GM19328 (cell line): ENCODE results near the gene DYRK1B.

Experiments
- ATAC-seq: cut with Tn5 transposase; IDR thresholded peaks from one replicate; pipeline ENCODE4 v1.9.1; 2021; ENCODE audit warnings: mild to moderate bottlenecking, moderate library complexity; ENCODE audit not compliant: unreplicated experiment

The DYRK1B gene

DNA sequence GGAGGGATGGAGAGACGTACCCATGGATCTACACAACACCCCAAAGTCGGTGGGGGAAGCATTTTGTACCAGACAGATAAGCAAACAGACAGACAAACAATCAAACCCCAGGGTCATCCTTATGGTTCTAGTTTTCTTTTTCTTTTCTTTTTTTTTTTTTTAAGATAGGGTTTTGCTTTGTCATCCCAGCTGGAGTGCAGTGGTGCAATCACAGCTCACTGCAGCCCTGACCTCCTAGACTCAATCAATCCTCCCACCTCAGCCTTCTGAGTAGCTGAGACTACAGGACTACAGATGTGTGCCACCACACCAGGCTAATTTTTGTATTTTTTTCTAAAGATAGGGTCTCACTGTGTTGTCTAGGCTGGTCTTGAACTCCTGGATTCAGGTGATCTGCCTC is 30.2 kb upstream of the DYRK1B start:
- no peak for ATAC-seq

DNA sequence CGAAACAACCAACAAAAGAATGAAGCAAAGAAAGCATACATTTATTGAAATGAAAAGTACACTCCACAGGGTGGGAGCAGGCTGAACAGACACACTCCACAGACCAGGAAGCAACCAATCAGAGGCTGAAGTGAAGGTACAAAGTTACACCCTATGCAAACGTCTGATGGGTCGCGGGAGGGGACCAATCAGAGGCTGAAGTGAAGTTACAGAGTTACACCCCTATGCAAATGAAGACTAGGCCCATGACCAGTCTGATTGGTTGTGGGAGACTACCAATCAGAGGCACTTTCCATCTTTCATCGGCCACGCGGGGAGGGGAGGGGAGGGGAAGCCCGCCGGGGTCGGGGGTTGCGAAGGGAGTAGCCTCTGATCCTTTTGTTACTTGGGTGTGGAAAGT is 24.6 kb upstream of the DYRK1B start:
- no peak for ATAC-seq

DNA sequence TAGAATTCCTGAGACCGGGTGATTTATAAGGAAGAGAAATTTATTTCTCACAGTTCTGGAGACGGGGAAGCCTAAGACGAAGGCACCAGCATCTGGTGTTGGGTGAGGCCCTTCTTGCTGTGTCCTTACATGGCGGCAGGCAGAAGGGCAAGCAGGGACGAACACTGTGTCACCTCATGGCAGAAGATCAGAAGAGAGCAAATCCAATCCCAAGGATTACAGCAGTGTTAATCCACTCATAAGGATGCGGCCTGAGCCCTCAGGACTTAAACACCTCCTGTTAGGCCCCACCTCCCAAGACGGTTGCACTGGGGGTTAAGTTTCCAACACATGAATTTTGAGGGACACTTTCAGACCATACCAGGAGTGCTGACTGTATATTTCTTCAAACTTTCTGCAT is 18.9 kb upstream of the DYRK1B start:
- no peak for ATAC-seq

DNA sequence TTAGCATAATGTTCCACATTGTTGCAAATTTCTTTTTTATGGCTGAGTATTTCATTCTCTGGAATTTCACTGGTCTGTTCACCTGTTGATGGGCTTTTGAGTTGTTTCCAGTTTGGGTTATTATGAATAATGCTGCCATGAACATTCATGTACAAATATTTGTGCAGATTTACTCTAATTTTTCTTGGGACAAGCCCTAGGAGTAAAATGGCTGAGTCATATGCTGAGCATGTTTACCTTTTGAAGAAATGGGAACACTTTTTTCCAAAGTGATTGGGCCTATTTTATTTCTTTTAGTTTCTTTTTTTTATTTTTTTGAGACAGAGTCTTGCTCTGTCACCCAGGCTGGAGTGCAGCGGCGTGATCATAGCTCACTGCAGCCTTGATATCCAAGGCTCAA is 16.9 kb upstream of the DYRK1B start:
- ATAC-seq, result no peak

DNA sequence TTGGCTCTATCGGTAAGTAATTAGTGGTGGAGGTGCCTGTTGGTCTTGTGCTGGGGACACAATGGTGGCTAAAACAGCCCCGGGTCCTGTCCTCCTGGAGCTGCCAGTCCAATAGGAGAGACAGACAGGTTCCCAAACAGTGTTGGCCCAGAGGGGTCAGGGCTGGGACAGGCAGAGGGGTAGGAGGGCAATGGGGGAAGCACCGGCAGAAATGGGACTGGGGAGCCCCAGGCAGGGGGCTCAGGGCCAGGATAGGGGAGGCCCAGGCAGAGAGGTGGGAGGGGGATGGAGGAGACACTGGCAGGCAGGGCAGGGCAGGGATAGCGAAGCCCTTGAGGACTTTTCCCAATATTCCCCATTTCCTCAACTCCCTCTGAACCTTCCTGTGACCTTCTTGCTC is 14.4 kb upstream of the DYRK1B start:
- no peak for ATAC-seq

DNA sequence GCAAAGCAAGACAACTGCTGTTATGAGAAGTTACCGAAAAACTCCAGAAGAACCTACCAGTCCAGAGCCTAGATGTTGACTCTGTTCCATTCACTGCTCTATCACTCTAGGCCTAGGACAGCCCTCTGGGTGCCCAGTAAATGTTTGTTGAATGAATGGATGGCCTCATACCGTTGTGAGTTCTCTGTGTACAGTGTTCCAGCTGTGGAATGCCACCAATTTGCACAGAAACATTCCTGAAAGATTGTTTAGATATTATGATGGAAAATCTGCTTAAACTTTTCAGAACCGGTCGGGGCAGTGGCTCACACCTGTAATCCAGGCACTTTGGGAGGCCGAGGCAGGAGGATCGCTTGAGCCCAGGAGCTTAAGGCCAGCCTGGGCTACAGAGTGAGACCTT is 13.6 kb upstream of the DYRK1B start:
- no peak for ATAC-seq

DNA sequence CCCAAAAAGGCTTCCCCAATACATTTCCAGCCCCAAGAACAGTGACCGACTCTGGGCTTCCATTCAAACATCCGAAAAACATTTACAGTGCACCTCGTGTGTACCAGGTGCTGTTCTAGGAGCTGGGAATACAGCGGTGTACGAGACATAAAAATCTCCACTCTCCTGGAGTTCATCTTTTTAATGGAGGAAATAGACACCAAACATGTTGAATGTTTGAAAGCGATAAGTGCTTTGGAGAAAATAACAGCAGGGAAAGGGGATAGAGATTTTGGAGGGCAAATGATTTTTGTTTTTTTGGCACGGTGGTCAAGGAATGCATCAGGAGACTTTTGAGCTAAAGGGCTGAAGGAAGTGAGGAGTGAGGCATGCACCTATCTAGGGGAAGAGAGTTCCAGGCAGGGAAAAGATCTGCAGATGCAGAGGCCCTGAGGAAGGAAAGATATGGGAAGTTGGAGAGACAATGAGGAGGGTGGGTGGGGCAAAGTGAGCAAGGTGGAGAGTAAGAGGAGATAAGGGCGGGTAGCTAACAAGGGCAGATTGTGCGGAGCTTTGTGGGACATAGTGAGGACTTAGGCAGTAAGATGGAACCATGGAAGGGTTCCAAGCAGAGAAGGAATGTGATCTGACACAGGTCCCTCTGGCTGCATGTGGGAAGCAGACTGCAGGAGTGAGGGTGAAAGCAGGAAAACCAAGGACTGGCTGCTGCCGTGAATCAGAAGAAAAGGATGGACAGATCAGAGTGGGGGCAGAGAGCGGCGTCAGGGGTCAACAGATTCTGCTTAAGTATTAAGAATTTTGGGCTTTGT is 12.9 kb upstream of the DYRK1B start:
- no peak for ATAC-seq

DNA sequence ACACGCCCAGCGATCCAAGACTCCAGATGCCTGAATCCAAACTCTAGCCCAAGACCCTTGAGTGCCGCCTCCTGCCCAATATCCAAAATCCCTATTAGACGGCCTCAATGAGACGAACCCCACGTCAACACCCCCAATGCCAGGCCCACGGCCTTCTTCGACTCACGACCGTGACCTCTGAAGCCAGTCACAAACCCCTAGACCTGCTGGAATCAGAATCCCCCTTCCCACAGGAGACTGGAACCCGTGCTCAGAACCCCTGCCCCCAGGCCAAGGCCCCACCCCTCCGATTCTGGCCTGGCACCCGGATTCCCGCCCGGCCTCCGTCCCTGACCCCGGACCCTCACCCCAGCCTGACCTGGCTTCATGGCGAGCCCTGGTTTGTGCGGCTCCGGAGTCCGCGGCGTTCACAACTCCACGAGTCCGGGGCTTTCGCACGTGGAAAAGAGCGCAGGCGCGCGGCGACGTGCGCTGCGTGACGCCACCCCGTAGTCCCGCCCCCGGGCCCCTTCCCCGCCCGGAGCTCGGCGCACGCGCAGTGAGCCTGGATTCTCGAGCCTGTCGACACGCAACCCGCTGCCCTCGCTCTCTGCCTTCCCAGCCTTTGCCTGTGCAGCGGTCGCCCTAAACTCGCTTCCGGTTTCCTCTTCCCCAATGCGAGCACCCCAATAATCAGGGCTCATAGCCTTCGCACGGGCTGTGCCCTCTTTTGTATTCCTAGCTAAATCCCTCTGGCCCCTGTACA is 12.1 kb upstream of the DYRK1B start, which contains the start of gene FBL:
TSS of gene FBL (minus strand) at position 447 of the 745 bp plus-strand sequence. CDS start at position 368, 79 bp downstream.
- ATAC-seq, result peak; percentile 77

DNA sequence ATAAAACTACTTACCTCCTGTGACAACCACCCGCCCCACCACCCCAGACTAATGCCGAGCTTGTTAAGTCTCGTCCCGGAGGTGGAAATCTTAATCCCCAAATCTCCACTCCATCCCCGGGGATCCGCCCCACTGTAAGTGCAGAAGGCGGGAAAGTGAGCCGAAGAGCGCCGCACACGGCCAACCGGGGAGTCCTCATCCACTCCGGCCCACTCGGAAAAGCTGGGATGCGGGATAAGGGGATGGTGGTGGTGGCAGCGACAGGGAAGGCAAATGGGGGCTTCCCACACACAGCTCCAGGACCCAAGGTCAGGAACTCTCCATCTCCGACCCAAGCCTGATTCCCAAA is 11.6 kb upstream of the DYRK1B start:
- ATAC-seq, result no peak

DNA sequence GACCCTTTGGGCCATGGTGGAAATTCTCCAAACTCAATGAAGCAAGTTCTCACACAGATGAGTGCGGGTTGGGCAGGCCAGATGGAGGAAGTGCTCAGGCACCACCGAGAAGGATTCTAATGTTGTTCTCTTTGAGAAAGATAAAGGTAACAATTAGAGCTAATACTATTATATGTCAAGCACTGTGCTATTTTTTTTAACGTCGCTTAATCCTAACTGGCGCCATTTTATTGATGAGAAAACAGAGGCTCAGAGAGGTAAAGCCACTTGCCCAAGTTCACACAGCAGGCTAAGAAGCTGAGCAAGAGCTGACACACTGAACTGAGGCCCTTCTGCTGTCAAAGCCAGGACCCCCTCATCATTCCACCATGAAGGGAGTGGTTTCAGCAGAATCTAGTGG is 11.2 kb upstream of the DYRK1B start:
- ATAC-seq, result no peak

DNA sequence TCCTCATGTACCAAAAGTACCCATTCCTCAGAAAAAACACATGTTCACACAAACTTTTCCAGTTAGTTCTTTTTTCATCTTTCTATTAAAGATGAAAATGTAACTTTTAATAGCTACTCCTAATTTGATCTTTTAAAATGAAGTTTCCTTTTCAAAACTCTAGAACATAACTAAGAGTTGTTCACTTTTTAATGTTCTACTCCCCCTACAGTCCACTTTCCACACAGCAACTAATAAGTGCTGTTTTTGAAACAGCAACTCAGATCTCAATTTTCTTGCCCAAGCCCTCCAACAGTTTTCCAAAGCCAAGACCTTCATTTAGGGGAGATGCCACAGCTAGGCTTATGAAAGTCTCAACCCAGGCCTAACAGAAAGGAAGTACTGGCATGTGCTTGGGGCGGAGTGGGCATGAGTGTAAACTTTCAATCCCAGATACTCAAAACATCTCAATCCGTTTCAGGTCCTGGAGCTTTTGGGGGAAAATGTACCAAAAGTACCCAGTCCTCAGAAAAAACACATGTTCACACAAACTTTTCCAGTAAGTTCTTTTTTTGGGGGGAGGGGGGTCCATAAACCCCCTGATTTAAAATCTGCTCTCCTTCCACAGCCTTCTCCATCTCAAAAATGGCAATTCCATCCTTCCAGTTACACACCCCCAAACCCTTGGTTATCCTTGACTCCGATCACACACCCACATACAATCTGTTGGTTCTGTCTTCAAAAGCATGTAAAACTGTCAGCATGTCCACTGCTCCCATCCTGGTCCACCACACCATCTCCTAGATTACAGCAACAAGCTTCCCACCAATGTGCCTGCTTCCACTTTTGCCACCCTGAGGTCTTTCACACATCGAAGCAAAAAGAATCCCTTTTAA is 10.2 kb upstream of the DYRK1B start:
- no peak for ATAC-seq

DNA sequence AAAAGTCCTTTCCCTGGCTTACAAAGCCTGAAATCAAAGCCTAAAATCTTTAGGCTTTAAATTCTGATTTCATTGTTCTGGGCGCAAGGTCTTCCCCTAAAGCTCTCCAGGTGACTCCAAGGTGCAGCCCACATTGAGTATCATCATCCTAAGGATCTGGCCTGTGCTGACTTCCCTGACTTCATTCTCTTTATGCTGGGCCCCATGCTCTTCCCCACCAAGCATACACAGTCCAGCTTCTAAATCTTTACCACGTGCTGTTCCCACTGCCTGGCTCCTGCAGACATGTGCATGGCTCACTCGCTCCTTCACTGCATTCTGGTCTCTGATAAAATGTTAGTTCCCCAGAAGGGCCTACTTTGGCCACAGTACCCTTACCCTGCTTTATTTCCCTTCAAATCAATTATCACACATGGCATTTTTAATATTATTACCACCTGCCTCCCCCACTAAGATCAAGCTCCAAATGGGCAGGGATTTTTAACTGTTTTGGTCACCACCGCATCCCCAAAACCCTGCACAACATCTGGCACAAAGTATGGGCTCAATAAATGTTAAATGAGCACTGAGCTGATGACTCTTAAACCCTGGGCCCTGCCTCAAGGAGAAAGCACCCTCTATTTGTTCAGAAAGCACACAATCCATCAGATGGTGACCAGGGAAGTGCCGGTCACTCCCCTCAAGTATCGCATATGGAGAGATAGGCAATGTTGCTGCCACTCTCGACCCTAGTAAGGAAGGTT is 8.9 kb upstream of the DYRK1B start:
- ATAC-seq, result no peak

DNA sequence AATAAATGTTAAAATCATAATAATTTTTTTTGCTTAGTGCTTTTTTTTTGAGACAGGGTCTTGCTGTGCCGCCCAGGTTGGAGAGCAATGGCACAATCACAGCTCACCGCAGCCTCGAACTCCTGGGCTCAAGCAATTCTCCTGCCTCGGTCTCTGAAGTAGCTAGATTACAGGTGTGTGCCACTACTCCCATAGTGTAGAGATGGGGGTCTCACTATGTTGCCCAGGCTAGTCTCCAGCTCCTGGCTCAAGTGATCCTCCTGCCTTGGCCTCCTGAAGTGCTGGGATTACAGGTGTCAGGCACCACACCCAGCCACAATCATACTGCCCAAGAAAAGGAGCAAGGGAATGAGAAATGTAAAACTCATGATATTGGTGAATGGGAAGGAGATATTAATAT is 7.1 kb upstream of the DYRK1B start:
- no peak for ATAC-seq

DNA sequence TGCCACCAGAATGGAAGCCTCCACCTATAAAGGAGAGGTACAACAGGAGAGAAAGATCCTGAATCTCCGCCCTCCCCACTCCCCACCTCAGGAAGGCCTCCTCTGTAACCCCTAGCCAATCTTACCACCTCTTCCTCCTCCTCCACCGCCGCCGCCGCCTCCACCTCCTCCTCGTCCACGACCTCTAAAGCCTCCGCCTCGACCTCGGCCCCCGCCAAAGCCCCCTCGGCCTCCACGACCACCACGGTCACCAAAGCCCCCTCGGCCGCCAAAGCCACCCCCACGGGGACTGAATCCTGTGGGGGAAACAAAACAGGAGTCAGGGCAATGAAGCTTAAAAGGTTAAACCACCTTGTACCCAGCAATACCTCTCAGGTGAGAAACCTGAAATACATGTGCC is 6.5 kb upstream of the DYRK1B start:
- no peak for ATAC-seq

DNA sequence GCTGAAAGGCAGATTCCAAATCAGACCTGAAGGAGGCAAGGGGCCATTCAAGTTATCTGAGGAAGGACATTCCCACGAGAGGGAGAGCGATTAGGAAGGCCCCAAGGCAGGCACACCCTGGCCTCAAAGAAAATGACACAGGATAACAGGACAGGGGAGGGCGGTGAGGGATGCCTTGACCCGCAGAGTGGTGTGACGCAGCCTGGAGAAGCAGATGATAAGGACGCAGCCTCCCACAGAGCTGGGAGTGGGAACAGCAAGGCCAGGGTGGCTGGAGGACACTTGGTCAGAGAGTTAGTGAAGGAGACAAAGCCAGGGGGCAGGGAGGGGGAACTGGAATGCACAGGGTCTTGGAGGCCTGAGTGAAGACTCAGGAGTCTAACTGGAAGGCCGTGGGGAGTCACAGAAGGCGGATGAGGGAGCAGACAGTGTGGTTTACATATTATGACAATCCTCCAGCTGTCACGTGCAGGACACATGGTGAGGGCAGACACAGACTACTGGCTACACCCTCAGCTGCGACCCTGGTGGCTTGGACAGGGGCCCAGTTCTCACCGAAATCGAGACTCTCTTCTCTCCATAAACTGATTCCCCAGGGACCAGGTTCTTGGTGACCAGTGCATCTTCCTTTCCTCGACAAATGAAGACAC is 5.8 kb upstream of the DYRK1B start:
- no peak for ATAC-seq

DNA sequence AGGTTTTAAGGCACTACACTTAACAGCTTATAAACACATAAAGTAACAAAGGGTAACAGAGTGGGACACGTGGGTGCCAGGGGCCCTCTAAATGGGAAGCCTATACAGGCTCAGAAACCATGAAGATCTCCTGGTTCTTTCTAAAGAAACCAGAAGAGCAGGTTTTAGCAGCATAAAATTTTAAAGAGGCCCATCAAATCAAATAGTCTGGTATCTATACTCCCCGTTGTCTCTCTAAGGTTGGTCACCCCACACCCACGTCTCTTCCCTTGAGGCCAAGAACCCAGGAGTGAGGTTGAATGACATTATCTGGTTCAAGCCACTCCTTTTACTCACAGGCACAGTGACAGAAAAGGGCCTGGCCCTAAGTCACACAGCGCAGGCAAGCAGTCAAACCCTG is 4.6 kb upstream of the DYRK1B start:
- ATAC-seq, result no peak

DNA sequence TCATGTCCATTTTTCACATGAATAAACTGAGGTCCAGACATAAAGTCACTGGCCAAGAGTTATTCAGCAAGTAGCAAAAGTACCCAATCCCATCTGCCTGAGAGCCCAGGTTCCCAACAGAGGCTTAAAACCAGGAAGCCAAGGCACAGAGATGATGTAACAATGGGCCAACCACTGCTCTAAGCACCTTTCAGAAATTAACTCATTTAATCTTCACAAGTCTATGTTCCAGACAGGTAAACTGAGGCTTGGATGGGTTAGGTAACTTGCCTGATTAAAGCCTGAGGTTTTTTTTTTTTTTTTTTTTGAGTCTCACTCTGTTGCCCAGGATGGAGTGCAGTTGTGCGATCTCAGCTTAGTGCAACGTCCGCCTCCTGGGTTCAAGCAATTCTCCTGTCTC is 4.0 kb upstream of the DYRK1B start:
- ATAC-seq, result no peak

DNA sequence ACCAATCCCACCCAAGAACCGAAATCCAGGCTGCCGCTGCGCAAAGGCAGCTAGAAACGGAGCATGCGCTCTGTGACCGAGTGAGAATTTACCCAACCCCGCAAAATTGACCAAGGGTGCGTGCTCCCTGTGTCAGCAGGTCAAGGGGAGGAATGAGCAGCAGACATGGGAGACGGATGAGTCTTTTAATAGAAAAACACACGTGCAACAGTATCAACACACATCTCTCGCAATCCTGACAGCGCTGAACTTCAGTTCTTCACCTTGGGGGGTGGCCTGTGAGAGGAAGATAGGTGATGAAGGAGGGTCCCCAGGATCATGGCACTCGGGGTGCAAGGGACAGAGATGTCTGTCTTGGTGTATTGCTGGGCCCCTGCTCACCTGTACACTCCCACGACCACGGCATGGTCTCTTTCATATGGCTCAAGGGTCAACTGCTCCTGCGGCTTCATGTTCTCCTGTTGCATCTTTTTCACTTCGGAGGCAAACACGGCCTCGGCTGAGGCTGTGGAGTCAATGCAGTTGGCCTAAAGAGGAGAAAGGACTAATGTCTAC is 402 bp upstream of the DYRK1B start:
- ATAC-seq, result no peak

DNA sequence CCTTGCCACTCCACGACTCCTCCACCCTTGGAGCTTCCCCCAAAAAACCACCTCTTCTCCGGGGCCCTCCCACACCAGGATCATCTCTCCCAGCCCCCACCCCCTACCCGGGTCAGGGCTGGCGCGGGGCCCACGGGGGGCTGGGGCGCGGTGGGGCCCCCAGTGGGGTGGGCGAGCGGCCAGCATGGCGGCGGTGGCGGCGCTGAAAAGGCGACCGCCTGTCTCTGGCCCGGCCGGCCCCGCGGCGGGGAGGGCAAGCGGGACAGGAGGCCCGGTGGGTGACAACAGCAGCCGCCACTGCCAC is 850 bp downstream of the DYRK1B start:
- ATAC-seq, result no peak
